Caco-2 (cell line): ENCODE data around the gene NOSIP. TPM values are rescaled to one million over a fixed set of nuclear protein-coding genes. Genes with fewer than 3 reads are reported as not detected.
A peak's percentile ranks its signal among the peaks of the same experiment; 100 is the strongest.

Experiments
- BruUV-seq: library from RNA; stranded (reverse); fragments of 400-500 nt; replicated peaks from 2 replicates; lab custom pipeline; 2021; lab: Mats Ljungman, UMichigan
- CTCF ChIA-PET: fragments of 300-600 bp; sonication (Branson Sonifier 250); formaldehyde crosslinking; loops from one replicate; lab custom pipeline; 2022; ENCODE audit warnings: antibody characterized with exemption; lab: Charles Lee
- POLR2A ChIA-PET: fragments of 300-600 bp; sonication (Branson Sonifier 250); formaldehyde crosslinking; loops from one replicate; lab custom pipeline; 2022; ENCODE audit warnings: antibody characterized with exemption; lab: Charles Lee
- DNase-seq, 2 experiments: peaks; one replicate each; pipeline versions ENCODE4 v3.0.0 to v3.0.0-alpha.2; 2020 to 2022
- H3K27me3 ChIP-seq: replicated peaks from 2 replicates; pipeline ENCODE4 v1.6.0; 2011; ENCODE audit warnings: low read length; ENCODE audit not compliant: control insufficient read depth, insufficient read depth
- H3K36me3 ChIP-seq: 2 replicates; pipeline ENCODE4 v1.5.1; 2011; ENCODE audit warnings: low read length; ENCODE audit not compliant: control insufficient read depth, insufficient read depth
- H3K4me1 ChIP-seq: fragments of 250-450 bp; sonication (Bioruptor Pico); 2 replicates; pipeline ENCODE4 v1.5.1; 2020; ENCODE audit warnings: mild to moderate bottlenecking
- H3K4me3 ChIP-seq: 2 replicates; pipeline ENCODE4 v1.5.1; 2011; ENCODE audit warnings: low read depth, mild to moderate bottlenecking, control low read depth, low read length
- H3K9me3 ChIP-seq: fragments of 250-450 bp; sonication (Bioruptor Pico); 2 replicates; pipeline ENCODE4 v1.5.1; 2020; ENCODE audit warnings: mild to moderate bottlenecking, moderate library complexity
- H3K27ac Mint-ChIP-seq: one replicate; pipeline ENCODE4 v1.8.0; 2022; ENCODE audit warnings: mixed read lengths; ENCODE audit not compliant: unreplicated experiment
- H3K27me3 Mint-ChIP-seq: one replicate; pipeline ENCODE4 v1.8.0; 2022; ENCODE audit warnings: mixed read lengths; ENCODE audit not compliant: insufficient read depth, unreplicated experiment
- H3K36me3 Mint-ChIP-seq: one replicate; pipeline ENCODE4 v1.8.0; 2022; ENCODE audit warnings: mild to moderate bottlenecking, mixed read lengths; ENCODE audit not compliant: insufficient read depth, unreplicated experiment
- H3K4me1 Mint-ChIP-seq: one replicate; pipeline ENCODE4 v1.8.0; 2022; ENCODE audit warnings: low read depth, mixed read lengths; ENCODE audit not compliant: unreplicated experiment
- H3K4me3 Mint-ChIP-seq: one replicate; pipeline ENCODE4 v1.8.0; 2022; ENCODE audit warnings: mild to moderate bottlenecking, moderate library complexity, mixed read lengths; ENCODE audit not compliant: unreplicated experiment
- H3K9me3 Mint-ChIP-seq: one replicate; pipeline ENCODE4 v1.8.0; 2022; ENCODE audit warnings: mixed read lengths; ENCODE audit not compliant: unreplicated experiment
- intact Hi-C: fragments of 100-400 bp; cut with micrococcal nuclease; formaldehyde crosslinking; loops from one replicate; pipeline ENCODE4 v1.10.0; 2022; ENCODE audit not compliant: unreplicated experiment
- total RNA-seq: library from RNA; stranded (reverse); gene quantifications from 2 replicates; pipeline ENCODE4 v1.2.3, GENCODE V29; 2022
- TF ChIP-seq, protein P1 (sequence below), 2 experiments: fragments of 200-600 bp in 1 of 2; IDR thresholded peaks; 1 replicate in 1 of 2; 2 replicates in 1 of 2; pipeline versions ENCODE4 v1.5.1 to v1.8.0; 2011 to 2022; ENCODE audit warnings: antibody characterized with exemption in 1 of 2, control low read depth in 1 of 2, inconsistent platforms in 1 of 2, low read depth in 1 of 2, low read length in 1 of 2, mild to moderate bottlenecking in 1 of 2, moderate library complexity in 1 of 2; ENCODE audit not compliant: insufficient read depth in 1 of 2, severe bottlenecking in 1 of 2, unreplicated experiment in 1 of 2

NOSIP gene
- total RNA-seq, 1 experiment from 2014 or later: 74.7 TPM

DNA sequence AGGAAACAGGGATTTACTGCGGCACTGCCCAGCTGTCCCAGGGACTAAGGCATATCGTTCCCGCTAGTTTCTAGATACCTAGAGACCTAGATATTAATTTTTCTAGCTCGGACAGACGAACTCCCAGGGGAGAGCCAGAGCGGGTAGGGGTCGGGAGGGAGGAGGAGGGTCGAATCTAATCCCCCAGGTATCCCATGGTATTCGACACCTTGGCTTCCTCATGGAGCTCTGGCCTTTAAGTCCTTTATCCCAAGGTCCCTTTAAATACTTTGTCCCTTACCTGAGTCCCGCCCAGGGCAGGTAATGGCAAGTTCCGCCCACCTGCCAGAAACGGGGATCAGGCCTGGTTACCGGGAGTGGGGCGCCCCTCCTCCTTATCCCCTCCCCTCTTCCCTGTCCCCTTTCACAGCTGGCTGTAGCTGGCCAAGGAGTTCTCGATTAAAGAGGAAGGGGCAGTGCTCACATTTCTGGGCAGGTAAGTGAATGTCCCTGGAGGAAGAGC, 702 bp upstream of the NOSIP start, which contains the start of gene PRRG2:
TSS of gene PRRG2 (plus strand) at position 310 of the 502 bp plus-strand sequence. CDS start 1,904 bp downstream, outside the sequence.
- no peaks in the 10 kb centered on the region for H3K9me3 ChIP-seq
- no peaks in the 10 kb centered on the region for H3K36me3 ChIP-seq
- ChIA-PET POLR2A (interaction anchor here (0.6 to 2.7 kb wide), 14 partner anchors 9 to 128 kb away, joined by 3 to 34 read pairs (median 8); partner anchors contain the start of genes ALDH16A1, FCGRT, PRMT1 and RPS11), CTCF (interaction anchor here (0.9 to 2.5 kb wide), 6 partner anchors 10 to 102 kb away, joined by 3 to 16 read pairs (median 7); partner anchors contain the start of genes PRMT1 and RRAS)
- peak within 1 kb of the TSS; percentile 99 for H3K4me3 ChIP-seq
- Mint-ChIP-seq H3K27ac (peak within 1 kb of the TSS; percentile 93), H3K4me1 (no peaks in the 10 kb centered on the region), H3K36me3 (peaks cover 19% of the 10 kb centered on the region), H3K9me3 (no peaks in the 10 kb centered on the region), H3K4me3 (peak within 1 kb of the TSS; percentile 95), H3K27me3 (no peaks in the 10 kb centered on the region)
- intact Hi-C loops: no loop called here
- 0 out of 2 replicates have a peak, but pooled peaks cover 4% of the 10 kb centered on the region for H3K4me1 ChIP-seq
- TF ChIP-seq, protein P1, sequence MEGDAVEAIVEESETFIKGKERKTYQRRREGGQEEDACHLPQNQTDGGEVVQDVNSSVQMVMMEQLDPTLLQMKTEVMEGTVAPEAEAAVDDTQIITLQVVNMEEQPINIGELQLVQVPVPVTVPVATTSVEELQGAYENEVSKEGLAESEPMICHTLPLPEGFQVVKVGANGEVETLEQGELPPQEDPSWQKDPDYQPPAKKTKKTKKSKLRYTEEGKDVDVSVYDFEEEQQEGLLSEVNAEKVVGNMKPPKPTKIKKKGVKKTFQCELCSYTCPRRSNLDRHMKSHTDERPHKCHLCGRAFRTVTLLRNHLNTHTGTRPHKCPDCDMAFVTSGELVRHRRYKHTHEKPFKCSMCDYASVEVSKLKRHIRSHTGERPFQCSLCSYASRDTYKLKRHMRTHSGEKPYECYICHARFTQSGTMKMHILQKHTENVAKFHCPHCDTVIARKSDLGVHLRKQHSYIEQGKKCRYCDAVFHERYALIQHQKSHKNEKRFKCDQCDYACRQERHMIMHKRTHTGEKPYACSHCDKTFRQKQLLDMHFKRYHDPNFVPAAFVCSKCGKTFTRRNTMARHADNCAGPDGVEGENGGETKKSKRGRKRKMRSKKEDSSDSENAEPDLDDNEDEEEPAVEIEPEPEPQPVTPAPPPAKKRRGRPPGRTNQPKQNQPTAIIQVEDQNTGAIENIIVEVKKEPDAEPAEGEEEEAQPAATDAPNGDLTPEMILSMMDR (IDR thresholded peaks at IDR 0.05; ENCODE audit: insufficient read depth in 1 of 2, low read depth in 1 of 2, low read length in 1 of 2, severe bottlenecking in 1 of 2, unreplicated experiment in 1 of 2): no peak
- no TSS peak for BruUV-seq
- DNase-seq: peak; percentile 57 to 73
- H3K27me3 ChIP-seq: no peaks in the 10 kb centered on the region

DNA sequence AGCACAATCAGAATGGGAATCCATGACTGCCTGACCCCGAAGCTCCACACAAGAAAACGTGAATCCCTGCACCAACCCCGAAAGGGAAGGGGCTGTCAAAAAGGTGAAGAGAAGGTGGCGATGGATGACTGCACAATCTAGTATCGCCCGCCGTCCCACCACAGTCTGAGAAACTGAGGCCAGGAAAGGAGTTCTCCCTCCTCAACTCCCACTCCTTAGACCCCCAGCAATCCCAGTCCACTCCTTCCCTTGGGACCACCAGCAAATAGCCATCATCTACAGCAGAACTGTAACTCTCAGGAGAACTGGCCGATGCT, 451 bp downstream of the NOSIP start:
- POLR2A ChIA-PET: interaction anchor here (0.6 to 2.7 kb wide), 9 partner anchors 10 to 106 kb away, joined by 3 to 34 read pairs (median 8); partner anchors contain the start of genes FCGRT, PRMT1, RPS11 and RRAS
- TF ChIP-seq, protein P1 (IDR thresholded peaks at IDR 0.05; ENCODE audit: insufficient read depth in 1 of 2, low read depth in 1 of 2, low read length in 1 of 2, severe bottlenecking in 1 of 2, unreplicated experiment in 1 of 2): no peak
- H3K27ac Mint-ChIP-seq: peak overlapping the region; percentile 93
- peak overlapping the region; percentile 95 for H3K4me3 Mint-ChIP-seq
- Histone ChIP-seq H3K4me3 (peak overlapping the region; percentile 99), H3K9me3 (no peaks in the 10 kb centered on the region), H3K27me3 (no peaks in the 10 kb centered on the region), H3K4me1 (0 out of 2 replicates have a peak, but pooled peaks cover 4% of the 10 kb centered on the region), H3K36me3 (no peaks in the 10 kb centered on the region)
- intact Hi-C loops: loop anchor here (1.0 kb wide), 1 partner anchor 10 kb away; no protein-coding TSS in a partner anchor
- no peak for DNase-seq
- no peaks in the 10 kb centered on the region for H3K4me1 Mint-ChIP-seq
- H3K36me3 Mint-ChIP-seq: peaks cover 25% of the 10 kb centered on the region
- H3K9me3 Mint-ChIP-seq: no peaks in the 10 kb centered on the region
- H3K27me3 Mint-ChIP-seq: no peaks in the 10 kb centered on the region
- CTCF ChIA-PET: interaction anchor here (0.9 to 2.5 kb wide), 5 partner anchors 9 to 103 kb away, joined by 3 to 16 read pairs (median 7); partner anchors contain the start of gene RRAS
- no TSS peak for BruUV-seq

DNA sequence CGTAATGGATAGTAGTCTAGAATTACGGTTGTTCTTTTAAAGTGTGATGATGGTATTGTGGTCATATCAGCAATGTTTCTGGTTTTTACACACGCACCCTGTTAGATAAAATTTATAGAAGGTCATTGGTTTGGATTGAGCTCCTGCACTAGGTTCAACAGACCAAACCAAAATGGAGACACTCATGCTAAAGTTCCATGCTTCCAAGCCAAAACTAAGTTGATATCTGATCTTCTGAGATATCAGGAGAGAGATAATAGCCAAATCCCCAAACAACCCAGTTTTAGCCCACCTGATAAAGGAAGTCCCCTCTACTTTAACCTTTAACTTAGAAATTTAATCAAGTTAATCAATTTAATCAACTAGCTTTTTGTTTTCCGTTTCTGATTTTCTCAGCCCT, 1.2 kb downstream of the NOSIP start:
- H3K27me3 Mint-ChIP-seq: no peaks in the 10 kb centered on the region

More for the DNA sequence above, 1.2 kb downstream of the NOSIP start:
- CTCF ChIA-PET: interaction anchor here (2.5 kb wide), 1 partner anchor 9 kb away, joined by 16 read pairs; no protein-coding TSS in a partner anchor
- Histone ChIP-seq H3K4me1 (0 out of 2 replicates have a peak, but pooled peaks cover 4% of the 10 kb centered on the region), H3K9me3 (no peaks in the 10 kb centered on the region), H3K36me3 (no peaks in the 10 kb centered on the region; the same call in 1 of the 2 replicates), H3K4me3 (peak overlapping the region; percentile 99), H3K27me3 (no peaks in the 10 kb centered on the region)
- H3K9me3 Mint-ChIP-seq: no peaks in the 10 kb centered on the region
- BruUV-seq: no TSS peak
- DNase-seq: no peak
- intact Hi-C loops: no loop called here
- POLR2A ChIA-PET: interaction anchor here (1.1 to 2.7 kb wide), 3 partner anchors 11 to 61 kb away, joined by 9 to 34 read pairs (median 11); partner anchors contain the start of gene RRAS
- H3K27ac Mint-ChIP-seq: no peak overlapping the region
- H3K36me3 Mint-ChIP-seq: peaks cover 33% of the 10 kb centered on the region
- H3K4me1 Mint-ChIP-seq: no peaks in the 10 kb centered on the region
- TF ChIP-seq, protein P1 (IDR thresholded peaks at IDR 0.05; ENCODE audit: insufficient read depth in 1 of 2, low read depth in 1 of 2, low read length in 1 of 2, severe bottlenecking in 1 of 2, unreplicated experiment in 1 of 2): no peak
- peak overlapping the region; percentile 95 for H3K4me3 Mint-ChIP-seq
